H1 (cell line): Measurements from ENCODE around the gene ZDHHC22. TPM values are rescaled to one million over a fixed set of nuclear protein-coding genes. Genes with fewer than 3 reads are reported as not detected.

ENCODE experiments used
- ASH2L ChIP-seq: fragments of 200-600, 300-600 bp; sonication (generic); IDR thresholded peaks from one replicate; pipeline ENCODE4 v1.7.1; 2017; ENCODE audit warnings: low read length
- EP300 ChIP-seq, 2 experiments: IDR thresholded peaks; 1 replicate in 1 of 2; 2 replicates in 1 of 2; pipeline ENCODE4 v1.6.1; 2011 to 2012; ENCODE audit warnings: low read depth in 2 of 2, low read length in 2 of 2, mild to moderate bottlenecking in 2 of 2, borderline replicate concordance in 1 of 2, inconsistent platforms in 1 of 2, moderate library complexity in 1 of 2
- NANOG ChIP-seq: IDR thresholded peaks from 2 replicates; pipeline ENCODE4 v1.6.1; 2011; ENCODE audit warnings: low read length, low read depth, mild to moderate bottlenecking, inconsistent platforms; ENCODE audit not compliant: insufficient read depth, poor library complexity, severe bottlenecking
- POLR2A ChIP-seq, 2 experiments: IDR thresholded peaks; 1 replicate in 1 of 2; 2 replicates in 1 of 2; pipeline ENCODE4 v1.6.1; 2011; ENCODE audit warnings: low read depth in 2 of 2, low read length in 2 of 2, mild to moderate bottlenecking in 2 of 2; ENCODE audit errors: control extremely low read depth in 1 of 2
- POU5F1 ChIP-seq: IDR thresholded peaks from 2 replicates; pipeline ENCODE4 v1.6.1; 2011; ENCODE audit warnings: low read depth, mild to moderate bottlenecking, low read length, moderate library complexity
- RBBP5 ChIP-seq: IDR thresholded peaks from 2 replicates; pipeline ENCODE4 v1.7.1; 2012; ENCODE audit warnings: low read depth, mild to moderate bottlenecking, inconsistent platforms, low read length, moderate library complexity, borderline replicate concordance
- TAF1 ChIP-seq: IDR thresholded peaks from 2 replicates; pipeline ENCODE4 v1.6.1; 2011; ENCODE audit warnings: mild to moderate bottlenecking, low read depth, low read length
- TCF12 ChIP-seq: IDR thresholded peaks from 2 replicates; pipeline ENCODE4 v1.6.1; 2011; ENCODE audit warnings: low read depth, mild to moderate bottlenecking, low read length
- polyA plus RNA-seq, 7 experiments: library from polyadenylated mRNA; depleted of rRNA in 3 of 7; stranded (reverse) in 5 of 7; unstranded in 2 of 7; fragments of >200 nt in 5 of 7; fragments of 200-250 nt in 2 of 7; gene quantifications; 1 replicate in 5 of 7; 2 replicates in 1 of 7; 4 replicates in 1 of 7; pipeline versions ENCODE4 v1.2.1 to v1.2.3, GENCODE V29; 2011 to 2013; ENCODE audit warnings: missing spikeins in 2 of 7, mixed read lengths in 2 of 7
- total RNA-seq: library from RNA; stranded (reverse); fragmentation: NEBNext Ultra II Directional; extraction: Animal tissue kit (Norgen Biotek cat#: 25700); gene quantifications from 2 replicates; pipeline ENCODE4 v1.2.1, GENCODE V29; 2021
- TF ChIP-seq, protein P1 (sequence below): IDR thresholded peaks from 2 replicates; pipeline ENCODE4 v1.6.1; 2012; ENCODE audit warnings: low read length, inconsistent platforms

ZDHHC22 gene
- total and polyA plus RNA-seq, 2 of the 8 experiments (the other 6 are each of a cell fraction or from before 2014, with no cell fraction given): 23.8 to 55.2 TPM

- peak; percentile 59 for TF ChIP-seq TAF1
- peak; percentile 99 for TF ChIP-seq ASH2L
- TF ChIP-seq POU5F1: no peak
- TF ChIP-seq RBBP5: peak; percentile 94
- peak; percentile 72 for TF ChIP-seq NANOG
- peak in 1 of 2 experiments; percentile 34; a peak in 1 of 3 replicates for TF ChIP-seq POLR2A (IDR thresholded peaks at IDR 0.05; ENCODE audit: control extremely low read depth in 1 of 2, low read depth in 2 of 2, low read length in 2 of 2)
- TF ChIP-seq, protein P1, sequence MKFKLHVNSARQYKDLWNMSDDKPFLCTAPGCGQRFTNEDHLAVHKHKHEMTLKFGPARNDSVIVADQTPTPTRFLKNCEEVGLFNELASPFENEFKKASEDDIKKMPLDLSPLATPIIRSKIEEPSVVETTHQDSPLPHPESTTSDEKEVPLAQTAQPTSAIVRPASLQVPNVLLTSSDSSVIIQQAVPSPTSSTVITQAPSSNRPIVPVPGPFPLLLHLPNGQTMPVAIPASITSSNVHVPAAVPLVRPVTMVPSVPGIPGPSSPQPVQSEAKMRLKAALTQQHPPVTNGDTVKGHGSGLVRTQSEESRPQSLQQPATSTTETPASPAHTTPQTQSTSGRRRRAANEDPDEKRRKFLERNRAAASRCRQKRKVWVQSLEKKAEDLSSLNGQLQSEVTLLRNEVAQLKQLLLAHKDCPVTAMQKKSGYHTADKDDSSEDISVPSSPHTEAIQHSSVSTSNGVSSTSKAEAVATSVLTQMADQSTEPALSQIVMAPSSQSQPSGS: 0 out of 2 replicates have a peak, but pooled peaks have one; percentile 48
- peak in 1 of 2 experiments; percentile 91; a peak in 1 of 3 replicates for TF ChIP-seq EP300 (IDR thresholded peaks at IDR 0.05; ENCODE audit: borderline replicate concordance in 1 of 2, low read depth in 2 of 2, low read length in 2 of 2)
- TF ChIP-seq TCF12: peak; percentile 78; the same call in 1 of the 2 replicates
Observed at GRCh38 chr14:77088219-77088618, 53.4 kb downstream of the ZDHHC22 start (continued).
